SK-N-SH (cell line): ENCODE measurements around the gene DEPDC7. TPM values are rescaled to one million over a fixed set of nuclear protein-coding genes. Genes with fewer than 3 reads are reported as not detected.
A peak's percentile ranks its signal among the peaks of the same experiment; 100 is the strongest.

Source experiments
- CTCF ChIA-PET: fragments of 300-600, 350-600 bp; formaldehyde crosslinking; extraction: SDS; loops from one replicate; lab custom pipeline; 2021; lab: Yijun Ruan, JAX
- POLR2A ChIA-PET: fragments of 350-600 bp; sonication (Branson Sonifier 250); formaldehyde crosslinking; extraction: SDS; loops from one replicate; lab custom pipeline; 2020; ENCODE audit warnings: antibody characterized with exemption, inconsistent platforms; lab: Yijun Ruan, JAX
- DNase-seq: peaks from one replicate; pipeline ENCODE4 v3.0.0; 2012
- H2AFZ ChIP-seq: fragments of 200-600 bp; sonication (generic); 2 replicates; pipeline ENCODE4 v1.8.1; 2016; ENCODE audit warnings: antibody characterized with exemption, mild to moderate bottlenecking, low read depth
- H3F3A ChIP-seq: fragments of 200-600 bp; sonication (generic); replicated peaks from 2 replicates; pipeline ENCODE3; 2016; ENCODE audit warnings: antibody characterized with exemption, mild to moderate bottlenecking; ENCODE audit not compliant: insufficient read depth
- H3K27ac ChIP-seq, 2 experiments: fragments of 200-500 bp in 1 of 2; fragments of 200-600 bp in 1 of 2; sonication (Bioruptor generic) in 1 of 2; sonication (generic), shearing (Covaris generic) in 1 of 2; 2 replicates each; pipeline versions ENCODE4 v1.5.1 to v1.6.1; 2014 to 2016; ENCODE audit warnings: low read depth in 2 of 2, inconsistent platforms in 1 of 2, low read length in 1 of 2, mild to moderate bottlenecking in 1 of 2, mixed read lengths in 1 of 2
- H3K27me3 ChIP-seq: fragments of 200-600 bp; sonication (generic), shearing (Covaris generic); 2 replicates; pipeline ENCODE4 v1.6.1; 2016; ENCODE audit warnings: mixed run types; ENCODE audit not compliant: insufficient read depth
- H3K36me3 ChIP-seq, 2 experiments: fragments of 200-500 bp in 1 of 2; fragments of 200-600 bp in 1 of 2; sonication (Bioruptor generic) in 1 of 2; sonication (generic) in 1 of 2; replicated peaks in 1 of 2; 2 replicates each; pipeline versions ENCODE3 to v1.5.1; 2014 to 2016; ENCODE audit warnings: low read length in 1 of 2, mild to moderate bottlenecking in 1 of 2; ENCODE audit not compliant: insufficient read depth in 2 of 2, control insufficient read depth in 1 of 2
- H3K4me1 ChIP-seq, 2 experiments: fragments of 200-500 bp in 1 of 2; fragments of 200-600 bp in 1 of 2; sonication (Bioruptor generic) in 1 of 2; sonication (generic), shearing (Covaris generic) in 1 of 2; 2 replicates each; pipeline versions ENCODE4 v1.5.1 to v1.6.1; 2014 to 2016; ENCODE audit warnings: low read depth in 1 of 2, low read length in 1 of 2, mixed run types in 1 of 2; ENCODE audit not compliant: insufficient read depth in 2 of 2, control insufficient read depth in 1 of 2
- H3K4me2 ChIP-seq: fragments of 200-600 bp; sonication (generic), shearing (Covaris generic); 2 replicates; pipeline ENCODE4 v1.6.1; 2017; ENCODE audit warnings: mixed run types
- H3K4me3 ChIP-seq, 2 experiments: fragments of 200-500 bp in 1 of 2; fragments of 200-600 bp in 1 of 2; sonication (Bioruptor generic) in 1 of 2; sonication (generic), shearing (Covaris generic) in 1 of 2; 2 replicates each; pipeline versions ENCODE4 v1.5.1 to v1.8.1; 2014 to 2016; ENCODE audit warnings: low read depth in 2 of 2, inconsistent platforms in 1 of 2, low read length in 1 of 2, mild to moderate bottlenecking in 1 of 2, mixed read lengths in 1 of 2, moderate library complexity in 1 of 2
- H3K79me2 ChIP-seq: fragments of 200-600 bp; sonication (generic); 2 replicates; pipeline ENCODE4 v1.8.1; 2017; ENCODE audit warnings: mild to moderate bottlenecking; ENCODE audit not compliant: insufficient read depth
- H3K9ac ChIP-seq: fragments of 200-600 bp; sonication (generic); 2 replicates; pipeline ENCODE4 v1.6.1; 2017; ENCODE audit warnings: mixed run types
- H3K9me2 ChIP-seq: fragments of 200-600 bp; sonication (generic); 2 replicates; pipeline ENCODE4 v1.6.1; 2017; ENCODE audit warnings: mixed run types
- H3K9me3 ChIP-seq: fragments of 200-600 bp; sonication (generic); 2 replicates; pipeline ENCODE4 v1.6.1; 2017; ENCODE audit warnings: mixed run types, mild to moderate bottlenecking, moderate library complexity
- H4K20me1 ChIP-seq: fragments of 200-600 bp; sonication (generic); 2 replicates; pipeline ENCODE4 v1.6.1; 2017; ENCODE audit warnings: mild to moderate bottlenecking, mixed run types; ENCODE audit not compliant: insufficient read depth
- CHD2 ChIP-seq: fragments of 150-350 bp; IDR thresholded peaks from 2 replicates; pipeline ENCODE4 v1.6.1; 2018; ENCODE audit warnings: low read length; ENCODE audit not compliant: partially characterized antibody
- EP300 ChIP-seq, 2 experiments: IDR thresholded peaks; 2 replicates each; pipeline versions ENCODE4 v1.4.0 to v1.6.1; 2012; ENCODE audit warnings: borderline replicate concordance in 1 of 2, low read depth in 1 of 2, low read length in 1 of 2
- FOXJ3 ChIP-seq: sonication (generic); formaldehyde crosslinking; IDR thresholded peaks from 2 replicates; pipeline ENCODE4 v1.5.1; 2020; ENCODE audit warnings: mild to moderate bottlenecking, missing genetic modification reagents
- FOXM1 ChIP-seq: IDR thresholded peaks from 2 replicates; pipeline ENCODE4 v1.4.0; 2012; ENCODE audit warnings: low read depth, mild to moderate bottlenecking
- GABPA ChIP-seq: IDR thresholded peaks from 2 replicates; pipeline ENCODE4 v1.4.0; 2012; ENCODE audit warnings: low read depth, mild to moderate bottlenecking
- GATA2 ChIP-seq: sonication (generic); formaldehyde crosslinking; IDR thresholded peaks from 2 replicates; pipeline ENCODE4 v1.5.0; 2020; ENCODE audit warnings: mild to moderate bottlenecking, missing genetic modification reagents
- IRF3 ChIP-seq: fragments of 150-350 bp; IDR thresholded peaks from 2 replicates; pipeline ENCODE4 v1.6.1; 2016; ENCODE audit warnings: mild to moderate bottlenecking, low read depth, low read length
- JUND ChIP-seq: IDR thresholded peaks from 2 replicates; pipeline ENCODE4 v1.4.0; 2012
- MAX ChIP-seq: IDR thresholded peaks from 2 replicates; pipeline ENCODE4 v1.4.0; 2012; ENCODE audit warnings: low read depth
- MEF2A ChIP-seq: IDR thresholded peaks from 2 replicates; pipeline ENCODE4 v1.4.0; 2012; ENCODE audit warnings: low read depth, borderline replicate concordance
- MXI1 ChIP-seq: IDR thresholded peaks from 2 replicates; pipeline ENCODE4 v1.6.1; 2012; ENCODE audit warnings: mild to moderate bottlenecking, low read depth, low read length, improper control_type of control experiment
- NFIC ChIP-seq: IDR thresholded peaks from 2 replicates; pipeline ENCODE4 v1.4.0; 2012; ENCODE audit warnings: borderline replicate concordance
- NRF1 ChIP-seq: IDR thresholded peaks from 2 replicates; pipeline ENCODE4 v1.6.1; 2012; ENCODE audit warnings: low read depth, mild to moderate bottlenecking, low read length
- PBX3 ChIP-seq: IDR thresholded peaks from 2 replicates; pipeline ENCODE4; 2012
- POLR2AphosphoS5 ChIP-seq: IDR thresholded peaks from 2 replicates; pipeline ENCODE4 v1.6.1; 2012; ENCODE audit warnings: low read depth, low read length
- RAD21 ChIP-seq: IDR thresholded peaks from 2 replicates; pipeline ENCODE4 v1.6.1; 2012; ENCODE audit warnings: mild to moderate bottlenecking, low read length
- RCOR1 ChIP-seq: fragments of 150-350 bp; IDR thresholded peaks from 2 replicates; pipeline ENCODE4 v1.6.1; 2017; ENCODE audit warnings: antibody characterized with exemption, low read length
- RFX5 ChIP-seq: IDR thresholded peaks from 2 replicates; pipeline ENCODE4 v1.6.1; 2012; ENCODE audit warnings: mild to moderate bottlenecking, improper control_type of control experiment, low read length
- RXRA ChIP-seq: IDR thresholded peaks from 2 replicates; pipeline ENCODE4 v1.4.0; 2012; ENCODE audit warnings: low read depth, mild to moderate bottlenecking, borderline replicate concordance
- SMC3 ChIP-seq: IDR thresholded peaks from 2 replicates; pipeline ENCODE4 v1.6.1; 2012; ENCODE audit warnings: low read depth, low read length, improper control_type of control experiment
- TAF1 ChIP-seq: IDR thresholded peaks from 2 replicates; pipeline ENCODE4 v1.6.1; 2012; ENCODE audit warnings: low read depth, mild to moderate bottlenecking, low read length, moderate library complexity, borderline replicate concordance
- YY1 ChIP-seq: IDR thresholded peaks from 2 replicates; pipeline ENCODE4 v1.4.0; 2012; ENCODE audit warnings: low read depth, mild to moderate bottlenecking
- ZBTB33 ChIP-seq: IDR thresholded peaks from 2 replicates; pipeline ENCODE4 v1.4.0; 2012; ENCODE audit warnings: low read depth, borderline replicate concordance
- WGBS: methylation state at CpG from one replicate; pipeline ENCODE4 v1.1.6; 2017; ENCODE audit warnings: low lambda C conversion rate; 5-methylcytosine and 5-hydroxymethylcytosine counted together
- polyA plus RNA-seq, 3 experiments: library from polyadenylated mRNA; depleted of rRNA; stranded (reverse); fragments of >200 nt; gene quantifications; 2 replicates each; pipeline ENCODE4 v1.2.3, GENCODE V29; 2012
- TF ChIP-seq, protein P1 (sequence below): IDR thresholded peaks from 2 replicates; pipeline ENCODE4 v1.4.0; 2012; ENCODE audit warnings: low read depth, borderline replicate concordance
- TF ChIP-seq, protein P2 (sequence below): fragments of 200-600 bp; sonication (generic); IDR thresholded peaks from 2 replicates; pipeline ENCODE4 v1.6.1; 2017; ENCODE audit warnings: antibody characterized with exemption, mild to moderate bottlenecking, moderate library complexity

Gene DEPDC7
- polyA plus RNA-seq (2012; rRNA removed) = 9.7 and 14.2 TPM in 2 replicates
- 11.2 and 11.5 TPM in 2 replicates for polyA plus RNA-seq (2012; cell fraction: cytosol; rRNA removed)
- polyA plus RNA-seq (2012; cell fraction: nucleus; rRNA removed) = 13.7 and 30.5 TPM in 2 replicates

DNA sequence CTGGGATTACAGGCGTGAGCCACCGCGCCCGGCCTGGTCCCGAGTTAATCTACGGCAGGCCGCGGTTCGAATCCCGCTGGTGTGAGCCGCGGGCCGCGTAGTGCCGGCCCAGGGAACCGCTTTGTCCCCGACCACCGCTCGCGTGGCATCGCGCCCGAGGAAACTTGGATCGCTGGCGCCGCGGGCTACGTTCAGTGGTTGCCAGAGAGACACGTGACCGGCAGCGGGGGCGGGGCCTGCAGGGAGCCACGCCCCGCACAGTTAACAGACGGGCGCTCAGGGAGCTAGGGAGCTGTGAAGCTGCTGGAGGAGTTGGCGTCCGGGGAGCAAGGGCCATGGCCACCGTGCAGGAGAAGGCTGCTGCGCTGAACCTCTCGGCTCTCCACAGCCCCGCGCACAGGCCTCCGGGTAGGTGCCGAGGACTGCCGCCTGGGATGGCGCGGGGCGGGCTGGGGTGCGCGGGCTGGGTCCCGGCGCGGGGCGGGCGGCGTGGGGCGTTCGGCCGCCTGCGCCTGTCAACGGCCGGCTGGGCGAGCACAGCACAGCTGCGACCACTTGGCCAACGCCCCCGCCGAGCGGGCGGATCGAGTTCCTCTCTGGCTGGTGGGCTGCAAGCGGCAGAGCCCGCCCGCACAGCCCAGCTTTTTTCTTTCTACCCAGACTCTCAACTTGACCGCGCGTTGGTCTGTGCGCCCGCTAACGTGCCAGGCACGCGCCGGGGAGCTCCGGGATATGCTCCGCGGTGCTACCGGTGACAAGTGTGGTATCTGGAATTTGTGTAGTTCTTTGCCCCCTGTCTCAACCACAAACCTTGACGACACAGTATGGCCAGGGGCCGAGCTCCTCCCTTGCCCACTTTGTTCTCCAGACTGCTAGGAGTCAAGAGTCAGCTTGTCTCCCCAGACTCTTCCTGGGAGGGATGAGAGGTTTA, at the start of gene DEPDC7:
TSS of gene DEPDC7 (plus strand) at position 258 of the 931 bp plus-strand sequence. CDS start at position 336, 78 bp downstream.
- H2AFZ ChIP-seq = peak within 1 kb of the TSS; percentile 70
- no peaks in the 10 kb centered on the region for H4K20me1 ChIP-seq
- DNase-seq = peak; percentile 95
- peak within 1 kb of the TSS; percentile 77 for H3K4me2 ChIP-seq
- peak within 1 kb of the TSS; percentile 40 to 47; a peak in 3 of 4 replicates for H3K27ac ChIP-seq
- H3K9me2 ChIP-seq = no peaks in the 10 kb centered on the region
- 5% methylated on average over 21 of the region's 89 CpGs for WGBS
- no peaks in the 10 kb centered on the region for H3K9me3 ChIP-seq
- CTCF ChIA-PET = interaction anchor here (0.5 to 2.7 kb wide), 6 partner anchors 10 to 193 kb away, joined by 3 to 14 read pairs (median 3); partner anchors contain the start of gene TCP11L1
- peak within 1 kb of the TSS; percentile 65 to 81 for H3K4me3 ChIP-seq
- peak within 1 kb of the TSS; percentile 41; the same call in 1 of the 2 replicates for H3K9ac ChIP-seq
- no peaks in the 10 kb centered on the region for H3K36me3 ChIP-seq
- POLR2A ChIA-PET = interaction anchor here (0.7 to 1.7 kb wide), 3 partner anchors 24 to 146 kb away, joined by 3 to 6 read pairs (median 3); partner anchors contain the start of gene TCP11L1
- H3K27me3 ChIP-seq = no peaks in the 10 kb centered on the region
- H3K4me1 ChIP-seq = peaks cover 5 to 29% of the 10 kb centered on the region in 2 experiments; a peak in 3 of 4 replicates
- peaks cover 20% of the 10 kb centered on the region for H3F3A ChIP-seq
- peaks cover 37% of the 10 kb centered on the region; the same call in 1 of the 2 replicates for H3K79me2 ChIP-seq
- no peak for TF ChIP-seq EP300 (IDR thresholded peaks at IDR 0.05; ENCODE audit: borderline replicate concordance in 1 of 2, low read depth in 1 of 2, low read length in 1 of 2)
- peak; percentile 57 for TF ChIP-seq POLR2AphosphoS5
- TF ChIP-seq NRF1 = 0 out of 2 replicates have a peak, but pooled peaks have one; percentile 15
- TF ChIP-seq MEF2A = no peak
- TF ChIP-seq GATA2 (CRISPR knock-in tag) = no peak
- no peak for TF ChIP-seq JUND
- peak; percentile 96 for TF ChIP-seq MAX
- TF ChIP-seq, protein P1, sequence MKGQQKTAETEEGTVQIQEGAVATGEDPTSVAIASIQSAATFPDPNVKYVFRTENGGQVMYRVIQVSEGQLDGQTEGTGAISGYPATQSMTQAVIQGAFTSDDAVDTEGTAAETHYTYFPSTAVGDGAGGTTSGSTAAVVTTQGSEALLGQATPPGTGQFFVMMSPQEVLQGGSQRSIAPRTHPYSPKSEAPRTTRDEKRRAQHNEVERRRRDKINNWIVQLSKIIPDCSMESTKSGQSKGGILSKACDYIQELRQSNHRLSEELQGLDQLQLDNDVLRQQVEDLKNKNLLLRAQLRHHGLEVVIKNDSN = peak; percentile 95
- TF ChIP-seq RCOR1 = no peak
- TF ChIP-seq FOXM1 = no peak
- no peak for TF ChIP-seq ZBTB33
- TF ChIP-seq, protein P2, sequence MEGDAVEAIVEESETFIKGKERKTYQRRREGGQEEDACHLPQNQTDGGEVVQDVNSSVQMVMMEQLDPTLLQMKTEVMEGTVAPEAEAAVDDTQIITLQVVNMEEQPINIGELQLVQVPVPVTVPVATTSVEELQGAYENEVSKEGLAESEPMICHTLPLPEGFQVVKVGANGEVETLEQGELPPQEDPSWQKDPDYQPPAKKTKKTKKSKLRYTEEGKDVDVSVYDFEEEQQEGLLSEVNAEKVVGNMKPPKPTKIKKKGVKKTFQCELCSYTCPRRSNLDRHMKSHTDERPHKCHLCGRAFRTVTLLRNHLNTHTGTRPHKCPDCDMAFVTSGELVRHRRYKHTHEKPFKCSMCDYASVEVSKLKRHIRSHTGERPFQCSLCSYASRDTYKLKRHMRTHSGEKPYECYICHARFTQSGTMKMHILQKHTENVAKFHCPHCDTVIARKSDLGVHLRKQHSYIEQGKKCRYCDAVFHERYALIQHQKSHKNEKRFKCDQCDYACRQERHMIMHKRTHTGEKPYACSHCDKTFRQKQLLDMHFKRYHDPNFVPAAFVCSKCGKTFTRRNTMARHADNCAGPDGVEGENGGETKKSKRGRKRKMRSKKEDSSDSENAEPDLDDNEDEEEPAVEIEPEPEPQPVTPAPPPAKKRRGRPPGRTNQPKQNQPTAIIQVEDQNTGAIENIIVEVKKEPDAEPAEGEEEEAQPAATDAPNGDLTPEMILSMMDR = no peak
- no peak for TF ChIP-seq SMC3
- TF ChIP-seq GABPA = no peak
- no peak for TF ChIP-seq NFIC
- peak; percentile 46 for TF ChIP-seq CHD2
- no peak for TF ChIP-seq YY1
- TF ChIP-seq PBX3 = peak; percentile 55
- TF ChIP-seq MXI1 = peak; percentile 64
- TF ChIP-seq IRF3 = no peak
- no peak for TF ChIP-seq RFX5
- no peak for TF ChIP-seq FOXJ3 (CRISPR knock-in tag)
- peak; percentile 74 for TF ChIP-seq TAF1
- TF ChIP-seq RAD21 = no peak
- no peak for TF ChIP-seq RXRA
